Sigmoid colon (tissue), 7 donors: ENCODE results near the gene SKI. TPM values are rescaled to one million over a fixed set of nuclear protein-coding genes. Genes with fewer than 3 reads are reported as not detected.

Source experiments
- DNase-seq: peaks from one replicate; pipeline ENCODE4 v3.0.0-alpha.2; 2019
- H3K27ac ChIP-seq, 4 donors: fragments of 200-600 bp; sonication (generic); one replicate each; pipeline ENCODE4 v1.5.1; 2016 to 2019; ENCODE audit warnings: mild to moderate bottlenecking in 1 of 4
- H3K27me3 ChIP-seq, 3 donors: fragments of 200-600 bp; sonication (generic); one replicate each; pipeline ENCODE4 v1.5.1; 2019; ENCODE audit warnings: mild to moderate bottlenecking in 1 of 3
- H3K36me3 ChIP-seq, 4 donors: fragments of 200-600 bp; sonication (generic); one replicate each; pipeline ENCODE4 v1.5.1; 2016 to 2019
- H3K4me1 ChIP-seq, 4 donors: fragments of 200-600 bp; sonication (generic); one replicate each; pipeline ENCODE4 v1.5.1; 2017 to 2019
- H3K4me3 ChIP-seq, 4 donors: fragments of 200-600 bp; sonication (generic); one replicate each; pipeline ENCODE4 v1.5.1; 2017 to 2019; ENCODE audit warnings: mild to moderate bottlenecking in 2 of 4, moderate library complexity in 1 of 4
- H3K9me3 ChIP-seq, 4 donors: fragments of 200-600 bp in 3 of 4; sonication (generic) in 3 of 4; one replicate each; pipeline versions ENCODE4 v1.5.1 to v1.6.1; 2013 to 2019
- EP300 ChIP-seq, 4 donors: sonication (generic); formaldehyde crosslinking; IDR thresholded peaks; one replicate each; pipeline ENCODE4 v1.6.1; 2017; ENCODE audit warnings: antibody characterized with exemption in 4 of 4
- POLR2A ChIP-seq, 2 donors: fragments of 450-650 bp; IDR thresholded peaks; one replicate each; pipeline ENCODE4 v1.6.1; 2016; ENCODE audit warnings: antibody characterized with exemption in 2 of 2, mild to moderate bottlenecking in 2 of 2, moderate library complexity in 2 of 2
- POLR2AphosphoS5 ChIP-seq, 4 donors: sonication (generic); formaldehyde crosslinking; IDR thresholded peaks; one replicate each; pipeline ENCODE4 v1.6.1; 2017; ENCODE audit warnings: antibody characterized with exemption in 4 of 4
- WGBS, 2 donors: extraction: QIAGEN DNeasy Blood & Tissue Kit; methylation state at CpG; one replicate each; pipeline ENCODE4 v1.1.7; 2013; 5-methylcytosine and 5-hydroxymethylcytosine counted together
- intact Hi-C: fragments of 100-400 bp; cut with DNase I; formaldehyde crosslinking; loops from one replicate; pipeline ENCODE4 v1.15.1; 2023
- polyA plus RNA-seq, 3 donors: library from polyadenylated mRNA; stranded (reverse); fragments of 200-250 nt; gene quantifications; one replicate each; pipeline ENCODE4 v1.2.3, GENCODE V29; 2013
- total RNA-seq, 4 donors: library from RNA; depleted of rRNA; stranded (reverse); fragments of >200 nt; gene quantifications; one replicate each; pipeline ENCODE4 v1.1.0, GENCODE V29; 2016
- TF ChIP-seq, protein P1 (sequence below), 4 experiments: fragments of 450-650 bp in 3 of 4; fragments of 200-600 bp in 1 of 4; IDR thresholded peaks; one replicate each; pipeline ENCODE4 v1.5.1; 2016 to 2019; ENCODE audit warnings: antibody characterized with exemption in 4 of 4, mild to moderate bottlenecking in 3 of 4, moderate library complexity in 2 of 4
- donor health status: healthy with polysubstance abuse.
- donor health status: Bipolar disorder and iron deficiency.
- donor health status: healthy.

Gene SKI
- total and polyA plus RNA-seq, 7 donors: 5.8 to 50.4 (median 19.3) TPM

- Histone ChIP-seq H3K4me3 (no peak overlapping the region), H3K4me1 (peaks cover 0 to 99% (median 98%) of the 10 kb centered on the region in 4 donors), H3K27ac (peak overlapping the region; percentile 9 to 81 (median 75)), H3K9me3 (no peaks in the 10 kb centered on the region), H3K27me3 (no peaks in the 10 kb centered on the region), H3K36me3 (no peaks in the 10 kb centered on the region)
- intact Hi-C loops: no loop called here
- no peak for DNase-seq
- WGBS, 2 donors: 92 to 94% methylated on average over 25 to 26 of the region's 28 CpGs
- TF ChIP-seq POLR2AphosphoS5 (IDR thresholded peaks at IDR 0.05) (no peak), POLR2A (IDR thresholded peaks at IDR 0.05) (no peak), EP300 (IDR thresholded peaks at IDR 0.05) (no peak)
- TF ChIP-seq, protein P1, sequence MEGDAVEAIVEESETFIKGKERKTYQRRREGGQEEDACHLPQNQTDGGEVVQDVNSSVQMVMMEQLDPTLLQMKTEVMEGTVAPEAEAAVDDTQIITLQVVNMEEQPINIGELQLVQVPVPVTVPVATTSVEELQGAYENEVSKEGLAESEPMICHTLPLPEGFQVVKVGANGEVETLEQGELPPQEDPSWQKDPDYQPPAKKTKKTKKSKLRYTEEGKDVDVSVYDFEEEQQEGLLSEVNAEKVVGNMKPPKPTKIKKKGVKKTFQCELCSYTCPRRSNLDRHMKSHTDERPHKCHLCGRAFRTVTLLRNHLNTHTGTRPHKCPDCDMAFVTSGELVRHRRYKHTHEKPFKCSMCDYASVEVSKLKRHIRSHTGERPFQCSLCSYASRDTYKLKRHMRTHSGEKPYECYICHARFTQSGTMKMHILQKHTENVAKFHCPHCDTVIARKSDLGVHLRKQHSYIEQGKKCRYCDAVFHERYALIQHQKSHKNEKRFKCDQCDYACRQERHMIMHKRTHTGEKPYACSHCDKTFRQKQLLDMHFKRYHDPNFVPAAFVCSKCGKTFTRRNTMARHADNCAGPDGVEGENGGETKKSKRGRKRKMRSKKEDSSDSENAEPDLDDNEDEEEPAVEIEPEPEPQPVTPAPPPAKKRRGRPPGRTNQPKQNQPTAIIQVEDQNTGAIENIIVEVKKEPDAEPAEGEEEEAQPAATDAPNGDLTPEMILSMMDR (IDR thresholded peaks at IDR 0.05): no peak
Measured at GRCh38 chr1:2269193-2269921, 41.2 kb downstream of the SKI start.

GRCh38 chr1:2269922-2270259 lies 41.8 kb downstream of the SKI start:
- H3K4me3 ChIP-seq: peak overlapping the region in 1 of 4 donors; percentile 6
- no peaks in the 10 kb centered on the region for H3K27me3 ChIP-seq

DNA sequence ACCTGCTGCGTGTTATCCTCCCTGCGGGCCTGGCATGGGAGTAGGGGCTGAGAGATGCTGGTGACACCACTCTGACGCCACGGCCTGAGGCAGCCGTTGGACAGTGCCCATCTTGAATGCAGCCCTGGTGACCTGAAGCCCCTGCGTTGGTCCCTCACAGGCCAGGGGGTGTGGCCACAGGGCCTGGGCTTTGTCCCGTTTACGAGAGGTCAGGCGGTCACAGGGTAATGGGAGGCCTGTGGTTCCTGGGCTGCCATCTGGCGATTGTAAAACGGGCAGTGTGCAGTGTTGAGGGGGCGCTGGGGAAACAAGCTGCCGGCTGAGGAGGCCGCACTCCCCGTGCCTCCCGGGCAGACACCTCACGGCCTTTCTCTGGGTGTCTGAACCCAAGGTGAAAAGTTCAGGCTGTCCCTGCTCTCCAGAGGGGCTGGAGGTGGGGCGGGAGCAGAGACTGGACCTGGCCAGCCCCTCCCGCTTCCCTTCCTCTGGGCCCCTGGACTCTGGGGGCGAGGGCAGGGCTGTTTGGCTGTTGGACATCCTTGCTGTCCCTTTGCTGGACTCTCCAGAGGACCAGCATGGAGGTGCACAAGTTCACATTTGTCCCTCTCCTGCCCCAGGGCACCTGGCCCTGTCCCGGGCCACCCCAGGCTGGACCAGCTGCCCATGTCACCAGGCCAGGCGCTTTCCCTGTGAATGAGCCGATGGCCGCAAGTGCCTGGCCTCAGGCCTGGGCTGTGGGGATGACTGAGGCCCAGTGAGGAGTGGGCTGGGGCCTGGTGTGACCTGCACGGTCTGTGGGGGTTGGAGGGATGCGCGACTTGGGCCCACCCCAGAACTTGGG lies 42.4 kb downstream of the SKI start:
- WGBS, 2 donors: 78 to 79% methylated on average over 27 of the region's 27 CpGs
- no peak for TF ChIP-seq POLR2A (IDR thresholded peaks at IDR 0.05)
- TF ChIP-seq POLR2AphosphoS5 (IDR thresholded peaks at IDR 0.05): peak in 3 of 4 donors; percentile 44 to 71 (median 61)
- intact Hi-C loops: loop anchor here (5.0 kb wide), 1 partner anchor 33 kb away; no protein-coding TSS in a partner anchor
- peak; percentile 77 for DNase-seq
- Histone ChIP-seq H3K27me3 (no peaks in the 10 kb centered on the region), H3K36me3 (no peaks in the 10 kb centered on the region), H3K9me3 (no peaks in the 10 kb centered on the region), H3K4me1 (peaks cover 0 to 100% (median 99%) of the 10 kb centered on the region in 4 donors), H3K4me3 (peak overlapping the region in 1 of 4 donors; percentile 6), H3K27ac (peak overlapping the region; percentile 69 to 81 (median 75))

More at GRCh38 chr1:2269922-2270259, 41.8 kb downstream of the SKI start:
- WGBS, 2 donors: 87 to 91% methylated on average over 10 to 11 of the region's 13 CpGs
- DNase-seq: no peak
- intact Hi-C loops: loop anchor here (5.0 kb wide), 1 partner anchor 33 kb away; no protein-coding TSS in a partner anchor
- Histone ChIP-seq H3K36me3 (no peaks in the 10 kb centered on the region), H3K27ac (peak overlapping the region; percentile 69 to 81 (median 75)), H3K4me1 (peaks cover 0 to 99% (median 98%) of the 10 kb centered on the region in 4 donors), H3K9me3 (no peaks in the 10 kb centered on the region)
- no peak for TF ChIP-seq EP300 (IDR thresholded peaks at IDR 0.05)
- TF ChIP-seq, protein P1 (IDR thresholded peaks at IDR 0.05): no peak
- TF ChIP-seq POLR2AphosphoS5 (IDR thresholded peaks at IDR 0.05): no peak
- TF ChIP-seq POLR2A (IDR thresholded peaks at IDR 0.05): no peak

DNA sequence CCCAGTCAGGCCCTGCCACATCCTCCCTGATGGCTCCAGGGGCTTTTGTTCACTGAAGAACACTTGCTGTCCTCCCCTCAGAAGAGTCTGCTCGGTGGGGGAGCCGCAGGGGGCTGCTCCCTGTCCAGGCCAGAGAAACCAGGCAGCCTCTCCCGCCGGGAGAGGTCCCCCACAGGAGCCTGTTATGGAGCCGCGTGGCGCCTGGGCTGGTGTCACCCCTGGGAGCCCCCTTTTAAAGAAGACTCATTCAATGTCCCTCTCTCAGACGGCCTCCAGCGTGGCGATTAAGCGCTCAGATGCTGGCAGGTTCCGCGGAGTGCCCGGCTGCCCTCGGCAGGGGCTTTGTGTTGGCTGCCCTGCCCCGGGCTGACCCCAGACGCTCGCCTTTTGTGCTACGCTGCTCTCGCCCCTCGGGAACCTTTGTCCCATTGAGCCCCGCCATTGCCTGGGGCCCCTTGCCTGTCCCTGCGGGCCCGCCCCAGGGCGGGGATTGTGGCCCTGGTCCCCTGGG lies 43.1 kb downstream of the SKI start:
- Histone ChIP-seq H3K27ac (peak overlapping the region; percentile 39 to 81 (median 75)), H3K4me1 (peaks cover 0 to 100% (median 99%) of the 10 kb centered on the region in 4 donors), H3K4me3 (no peak overlapping the region), H3K27me3 (no peaks in the 10 kb centered on the region), H3K36me3 (no peaks in the 10 kb centered on the region), H3K9me3 (no peaks in the 10 kb centered on the region)
- DNase-seq: no peak
- WGBS, 2 donors: 86 to 89% methylated on average over 25 of the region's 25 CpGs
- intact Hi-C loops: loop anchor here (5.0 kb wide), 1 partner anchor 34 kb away; no protein-coding TSS in a partner anchor
- TF ChIP-seq POLR2A (IDR thresholded peaks at IDR 0.05): no peak
- TF ChIP-seq POLR2AphosphoS5 (IDR thresholded peaks at IDR 0.05): no peak
- no peak for TF ChIP-seq EP300 (IDR thresholded peaks at IDR 0.05)
- TF ChIP-seq, protein P1 (IDR thresholded peaks at IDR 0.05): no peak
